ENCODE results near the gene MS4A14.
"Not testable (repeated sequence)": the region's sequence is repeated elsewhere in the genome, so short reads cannot be mapped to it uniquely, and the experiment has no call there.

Gene MS4A14

DNA sequence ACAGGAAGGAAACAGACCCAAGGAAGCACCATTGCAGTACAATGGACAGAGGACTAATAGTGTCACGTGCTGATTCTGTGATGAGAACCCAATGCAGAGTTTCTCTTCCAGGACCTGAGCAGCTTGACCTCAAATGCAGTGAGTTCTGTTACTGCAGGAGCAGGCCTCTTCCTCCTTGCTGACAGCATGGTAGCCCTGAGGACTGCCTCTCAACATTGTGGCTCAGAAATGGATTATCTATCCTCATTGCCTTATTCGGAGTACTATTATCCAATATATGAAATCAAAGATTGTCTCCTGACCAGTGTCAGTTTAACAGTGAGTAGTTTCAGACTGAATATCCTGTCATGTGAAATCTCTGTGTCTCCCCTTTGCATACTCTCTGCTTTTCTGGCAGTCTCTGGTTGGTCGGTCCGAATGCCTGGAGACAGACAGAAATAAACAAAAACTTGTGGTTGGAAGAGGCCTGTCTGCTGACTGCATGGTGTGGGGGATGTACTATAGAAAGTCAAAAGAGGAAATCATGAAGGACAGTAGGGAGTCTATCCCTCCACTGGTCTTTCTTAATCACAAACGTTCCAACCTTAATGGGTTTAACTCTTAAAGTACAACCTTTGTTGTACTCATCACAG is 6.9 kb upstream of the MS4A14 start:
- DNase-seq, result no peak

- DNase-seq, result no peak
Observed at GRCh38 chr11:60390419-60390818, 5.8 kb upstream of the MS4A14 start.

- no peak for DNase-seq
Observed at GRCh38 chr11:60392361-60392760, 3.9 kb upstream of the MS4A14 start.

DNA sequence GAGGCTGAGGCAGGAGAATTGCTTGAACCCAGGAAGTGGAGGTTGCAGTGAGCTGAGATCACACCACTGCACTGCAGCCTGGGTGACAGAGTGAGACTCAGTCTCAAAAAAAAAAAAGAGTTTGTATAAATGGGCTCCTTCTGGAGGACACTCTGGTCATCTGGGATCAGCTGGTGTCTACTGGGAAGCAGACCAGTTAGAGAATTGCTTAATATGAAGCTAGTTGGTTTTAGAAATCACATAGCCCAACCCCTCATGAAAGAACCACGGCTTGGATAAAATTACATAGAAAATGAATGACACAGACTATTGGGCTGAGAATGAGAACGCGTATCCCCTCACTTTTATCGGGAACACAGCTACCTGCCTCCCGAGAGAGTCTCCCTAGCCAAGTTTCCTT is 3.2 kb upstream of the MS4A14 start:
- no peak for DNase-seq

GRCh38 chr11:60394666-60395380 is 1.4 kb upstream of the MS4A14 start:
- DNase-seq, result no peak

DNA sequence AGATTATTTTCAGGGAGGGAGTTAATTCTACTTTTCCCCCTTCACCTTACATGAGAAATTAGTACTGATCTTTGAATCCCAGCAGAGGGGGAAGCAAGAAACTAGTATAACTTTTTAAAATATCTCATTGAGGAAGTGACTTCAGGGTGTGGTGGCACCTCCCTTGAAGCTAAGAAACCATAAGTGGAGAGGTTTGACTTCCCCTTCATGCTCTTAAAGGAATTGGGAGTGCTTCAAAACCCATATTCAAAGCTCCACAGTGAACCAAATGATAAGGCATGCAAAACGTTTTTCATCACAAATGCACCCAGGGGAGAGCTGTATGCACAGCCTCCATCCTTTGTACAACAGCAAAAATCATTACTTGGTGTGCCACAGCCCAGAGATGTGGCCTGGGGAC is 540 bp downstream of the MS4A14 start:
- DNase-seq, result no peak

GRCh38 chr11:60420015-60420414 is 23.8 kb downstream of the MS4A14 start:
- no peak for DNase-seq

- no peak for DNase-seq
Observed at GRCh38 chr11:60422609-60423008, 26.4 kb downstream of the MS4A14 start.

DNA sequence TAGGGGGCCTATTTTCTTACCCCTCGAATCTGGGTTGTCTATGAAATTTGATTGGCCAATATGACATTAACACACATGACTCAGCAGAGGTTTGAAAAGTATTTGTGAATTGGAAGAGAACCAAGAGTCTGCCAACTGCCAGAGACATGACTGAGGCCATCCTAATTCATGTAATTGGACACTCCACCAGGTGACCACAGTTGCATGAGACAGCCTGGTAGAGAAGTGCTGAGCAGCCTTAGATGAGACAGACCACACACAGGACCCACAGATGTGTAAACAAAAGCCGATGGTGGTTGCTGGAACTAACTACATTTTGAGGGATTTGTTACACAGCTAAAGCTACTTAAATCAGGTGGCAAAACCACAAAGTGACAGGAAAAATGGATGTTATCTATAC is 32.3 kb downstream of the MS4A14 start:
- no peak for DNase-seq

DNA sequence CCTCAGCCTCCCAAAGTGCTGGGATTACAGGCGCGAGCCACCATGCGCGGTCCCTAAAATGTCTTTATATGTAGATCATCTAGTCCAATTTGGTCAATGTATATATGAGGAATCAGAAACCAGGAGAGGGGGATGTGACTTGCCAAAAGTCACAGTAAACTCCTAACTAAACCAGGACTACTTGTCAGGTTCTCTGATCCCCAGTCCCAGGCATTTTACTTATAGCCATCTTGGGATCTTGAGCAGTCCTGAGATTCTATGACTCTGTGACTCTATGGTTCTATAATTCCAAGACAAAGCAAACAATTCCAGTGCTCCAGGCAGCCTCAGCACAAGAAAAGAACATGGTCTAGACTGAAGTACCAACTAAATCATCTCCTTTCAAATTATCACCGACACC is 33.0 kb downstream of the MS4A14 start, which contains the start of gene MS4A5:
MS4A5 (plus strand) TSS at position 301 of the 400 bp plus-strand sequence. CDS start 103 bp downstream, outside the sequence.
- no peak for DNase-seq

DNA sequence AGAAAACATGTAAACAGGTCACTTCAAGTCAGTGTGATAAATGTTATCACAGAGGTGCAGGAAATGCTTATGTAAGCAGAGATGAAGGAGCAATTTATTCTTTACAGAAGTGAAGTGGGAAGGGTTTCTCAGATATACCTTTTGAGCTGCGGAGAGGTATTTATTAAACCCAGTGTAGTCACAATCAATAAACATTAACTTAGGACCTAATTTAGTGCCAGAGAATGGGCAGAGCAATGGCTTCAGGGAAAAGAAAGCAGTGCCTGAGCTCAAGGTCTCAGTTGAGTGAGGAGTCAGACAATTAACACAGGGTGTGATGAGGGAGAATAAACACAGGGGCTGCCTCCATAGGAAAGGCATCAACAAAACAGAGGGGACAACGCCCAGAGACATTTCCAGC is 35.0 kb downstream of the MS4A14 start:
- no peak for DNase-seq

- DNase-seq, result no peak
Observed at GRCh38 chr11:60433401-60433800, 37.1 kb downstream of the MS4A14 start.

DNA sequence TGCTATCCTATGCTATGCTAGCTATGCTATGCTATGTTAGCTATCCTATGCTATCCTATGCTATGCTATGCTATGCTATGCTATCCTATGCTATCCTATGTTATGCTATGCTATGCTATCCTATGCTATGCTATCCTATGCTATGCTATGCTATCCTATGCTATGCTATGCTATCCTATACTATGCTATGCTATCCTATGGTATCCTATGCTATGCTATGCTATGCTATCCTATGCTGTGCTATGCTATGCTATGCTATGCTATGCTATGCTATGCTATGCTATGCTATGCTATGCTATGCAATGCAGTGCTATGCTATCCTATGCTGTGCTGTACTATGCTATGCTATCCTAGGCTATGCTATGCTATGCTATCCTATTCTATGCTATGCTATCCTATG is 50.8 kb downstream of the MS4A14 start:
- DNase-seq, result no peak

DNA sequence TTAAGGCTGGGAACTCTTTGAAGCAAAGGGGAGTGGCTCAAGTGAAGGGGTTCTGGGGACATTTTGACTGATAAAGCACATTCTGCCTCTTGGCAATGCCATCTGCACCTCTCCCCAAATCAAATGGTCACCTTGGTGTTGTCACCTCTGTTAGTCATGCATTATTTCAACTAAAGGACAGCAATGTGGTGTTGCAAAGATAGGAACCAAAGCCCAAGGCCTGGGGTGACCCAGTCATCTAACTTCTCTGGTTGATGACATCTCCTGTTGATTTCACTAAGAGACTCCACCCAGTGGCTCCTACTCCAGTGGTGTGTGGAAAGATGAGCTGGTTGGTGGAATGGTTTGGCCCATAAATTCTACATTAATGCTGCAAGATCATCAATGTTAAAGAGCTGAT is 51.6 kb downstream of the MS4A14 start:
- DNase-seq, result no peak

- DNase-seq, result not testable (repeated sequence)
Observed at GRCh38 chr11:60451185-60451584, 54.9 kb downstream of the MS4A14 start.

DNA sequence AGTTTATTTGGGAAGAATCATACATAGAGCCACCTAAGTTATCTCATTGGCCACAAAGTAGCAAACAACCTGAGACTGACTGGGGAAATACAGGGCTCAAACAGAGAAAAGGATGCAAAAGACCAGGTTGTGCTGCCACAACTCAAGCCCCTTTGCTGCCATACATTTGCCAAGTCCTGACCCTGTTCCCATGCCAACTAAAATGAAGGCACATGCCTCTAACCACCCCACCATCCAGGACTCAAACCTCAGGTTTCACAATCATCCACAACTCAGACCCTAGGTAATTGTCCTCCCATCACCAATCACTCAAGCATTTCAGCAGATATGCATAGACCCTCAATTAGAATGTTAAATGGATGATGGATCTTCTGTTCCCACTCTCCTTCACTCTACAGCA is 58.0 kb downstream of the MS4A14 start:
- DNase-seq, result no peak

GRCh38 chr11:60455531-60456042 is 59.3 kb downstream of the MS4A14 start, which contains the start of gene MS4A1:
Gene MS4A1 (plus strand): TSS chr11:60455847. CDS start chr11:60462375, 6,528 bp downstream.
- DNase-seq, result no peak

GRCh38 chr11:60457576-60457975 is 61.3 kb downstream of the MS4A14 start:
- no peak for DNase-seq

DNA sequence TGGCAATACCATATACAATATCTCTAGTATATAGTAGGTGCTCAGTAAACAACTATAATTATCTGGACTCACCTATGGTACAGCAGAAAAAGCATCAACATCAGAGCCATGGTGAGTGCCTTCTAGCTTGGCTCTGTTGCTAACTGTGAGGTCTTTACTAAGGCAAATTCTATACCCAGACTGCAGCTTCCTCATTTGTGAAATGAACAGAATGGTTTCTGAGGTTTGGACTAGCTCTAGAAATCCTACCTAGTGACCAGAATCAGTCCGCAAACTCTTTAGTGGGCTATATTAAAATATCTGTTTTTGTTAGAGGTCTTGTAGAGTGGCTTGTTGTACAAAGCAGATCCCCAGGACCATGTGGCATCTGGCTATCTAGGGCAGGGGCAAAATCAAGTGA is 63.1 kb downstream of the MS4A14 start:
- DNase-seq, result no peak
